ENCODE results near the gene EIF2D. TPM values are rescaled to one million over a fixed set of nuclear protein-coding genes. Genes with fewer than 3 reads are reported as not detected.

The EIF2D gene
- total and polyA plus RNA-seq, 2 of the 8 experiments (the other 6 are each of a cell fraction or from before 2014, with no cell fraction given), result 36.1 to 37.1 TPM

DNA sequence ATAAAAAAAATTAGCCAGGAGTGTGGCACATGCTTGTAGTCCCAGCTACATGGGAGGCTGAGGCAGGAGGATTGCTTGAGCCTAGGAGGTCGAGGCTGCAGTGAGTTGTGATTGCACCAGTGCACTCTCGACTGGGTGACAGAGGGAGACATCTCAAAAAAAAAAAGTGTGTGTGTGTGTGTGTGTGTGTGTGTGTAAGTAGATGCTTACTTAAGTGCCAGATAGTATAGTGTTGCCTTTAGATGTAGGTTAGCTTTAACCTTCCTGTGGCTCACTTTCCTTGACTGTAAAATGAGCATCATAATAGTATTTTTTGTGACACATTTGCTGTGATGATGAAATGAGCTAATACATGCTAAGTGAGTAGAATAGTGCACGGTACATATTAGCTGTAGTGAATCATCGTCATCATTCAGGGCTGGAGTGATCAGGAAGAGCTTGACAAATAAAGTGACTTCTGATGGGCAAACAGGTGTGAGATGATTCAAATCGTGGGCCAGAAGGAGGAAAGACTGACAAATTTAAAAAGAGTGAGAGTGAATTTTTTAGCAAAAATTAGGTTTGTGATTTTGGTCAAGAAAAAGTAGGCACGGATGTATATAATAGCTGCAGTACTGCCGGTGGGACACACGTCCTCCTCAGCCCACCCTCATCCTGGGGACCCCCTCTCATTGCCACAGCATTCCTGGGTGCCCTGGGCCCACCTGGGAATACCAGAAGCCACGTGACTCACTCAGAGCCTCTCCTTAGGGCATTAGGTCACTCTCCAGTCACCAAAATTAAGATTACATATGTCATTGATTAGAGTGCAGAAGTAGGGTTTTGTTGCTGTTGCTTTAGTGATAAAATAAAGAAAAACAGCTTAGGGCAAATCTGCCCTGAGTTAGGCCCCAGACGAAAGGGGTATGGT lies 33.9 kb downstream of the EIF2D start (continued):
- TF ChIP-seq POLR2A (IDR thresholded peaks at IDR 0.05; ENCODE audit: control extremely low read depth in 1 of 2, low read depth in 2 of 2, low read length in 2 of 2) (no peak), NRF1 (IDR thresholded peaks at IDR 0.05; ENCODE audit: low read depth, low read length) (no peak), RAD21 (IDR thresholded peaks at IDR 0.05 in 1 of 2, conservative IDR thresholded peaks at IDR 0.05 in 1 of 2; ENCODE audit: low read depth in 2 of 2, low read length in 2 of 2) (no peak), NANOG (IDR thresholded peaks at IDR 0.05; ENCODE audit: insufficient read depth, low read depth, low read length, poor library complexity, severe bottlenecking) (no peak), HDAC2 (IDR thresholded peaks at IDR 0.05; ENCODE audit: borderline replicate concordance in 1 of 2, low read depth in 2 of 2, low read length in 2 of 2) (no peak), TAF7 (optimal IDR thresholded peaks at IDR 0.05; ENCODE audit: borderline replicate concordance, low read depth, low read length) (no peak), ZNF274 (IDR thresholded peaks at IDR 0.05; ENCODE audit: borderline replicate concordance, extremely low read depth, low read length) (no peak)

Data from H1 (cell line).